OCI-LY3 (cell line): Measurements from ENCODE around the gene ANKS1A.

Experiments
- CTCF ChIP-seq: fragments of 200-600, 300-600 bp; sonication (generic); IDR thresholded peaks from 2 replicates; pipeline ENCODE4 v1.5.1; 2014; ENCODE audit warnings: antibody characterized with exemption, low read length, low read depth
- EZH2phosphoT487 ChIP-seq: fragments of 200-600 bp; shearing (Covaris generic); IDR thresholded peaks from 2 replicates; pipeline ENCODE4 v1.6.1; 2018; ENCODE audit warnings: antibody characterized with exemption, mixed run types, low read depth

- TF ChIP-seq CTCF (no peak), EZH2phosphoT487 (no peak)
Measured at GRCh38 chr6:35044145-35044745, 155.2 kb downstream of the ANKS1A start.
